ENCODE results near the gene LARP4B.

GRCh38 chr10:896982-897381 lies 34.5 kb downstream of the LARP4B start:
- TF ChIP-seq POLR2A (IDR thresholded peaks at IDR 0.05; ENCODE audit: low read length) (no peak), GATA1 (IDR thresholded peaks at IDR 0.05; ENCODE audit: low read depth, low read length) (no peak)

Data from erythroblast (primary cell).